Measurements from ENCODE around the gene GRIK3.
"Not testable (repeated sequence)": the region's sequence is repeated elsewhere in the genome, so short reads cannot be mapped to it uniquely, and the experiment has no call there.

- TF ChIP-seq CTCF (conservative IDR thresholded peaks at IDR 0.05); ZFX (IDR thresholded peaks at IDR 0.05): not testable (repeated sequence)
Observed at GRCh38 chr1:37080296-37080986, 46.1 kb upstream of the GRIK3 start.
